NCI-H510A (cell line): ENCODE data around the gene ANKRD62.
"Not testable (repeated sequence)": the region's sequence is repeated elsewhere in the genome, so short reads cannot be mapped to it uniquely, and the experiment has no call there.

ENCODE experiments used
- DNase-seq: peaks from one replicate; lab custom pipeline; 2025; lab: John Stamatoyannopoulos, UW

The ANKRD62 gene

DNA sequence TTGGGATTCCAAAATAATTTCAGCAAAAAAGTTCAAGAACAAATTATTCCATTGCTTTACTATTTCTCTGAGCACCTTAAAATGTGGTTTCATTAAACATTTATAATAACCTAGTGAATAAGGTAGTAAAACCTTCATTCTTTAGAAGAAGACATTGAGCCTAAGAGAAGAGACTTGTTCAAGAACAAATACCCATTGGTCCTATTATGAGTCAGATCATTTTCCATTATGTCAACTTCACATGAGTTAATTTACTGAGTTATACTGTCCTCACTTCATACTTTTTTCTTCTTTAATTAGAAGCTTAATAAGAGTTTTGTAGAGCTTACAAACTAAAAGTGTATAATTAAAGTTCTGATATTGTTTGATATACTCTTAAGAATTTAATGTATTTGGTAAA, 5.5 kb downstream of the ANKRD62 start:
- no peak for DNase-seq

- no peak for DNase-seq
Measured at GRCh38 chr18:12101266-12101665, 7.6 kb downstream of the ANKRD62 start.

DNA sequence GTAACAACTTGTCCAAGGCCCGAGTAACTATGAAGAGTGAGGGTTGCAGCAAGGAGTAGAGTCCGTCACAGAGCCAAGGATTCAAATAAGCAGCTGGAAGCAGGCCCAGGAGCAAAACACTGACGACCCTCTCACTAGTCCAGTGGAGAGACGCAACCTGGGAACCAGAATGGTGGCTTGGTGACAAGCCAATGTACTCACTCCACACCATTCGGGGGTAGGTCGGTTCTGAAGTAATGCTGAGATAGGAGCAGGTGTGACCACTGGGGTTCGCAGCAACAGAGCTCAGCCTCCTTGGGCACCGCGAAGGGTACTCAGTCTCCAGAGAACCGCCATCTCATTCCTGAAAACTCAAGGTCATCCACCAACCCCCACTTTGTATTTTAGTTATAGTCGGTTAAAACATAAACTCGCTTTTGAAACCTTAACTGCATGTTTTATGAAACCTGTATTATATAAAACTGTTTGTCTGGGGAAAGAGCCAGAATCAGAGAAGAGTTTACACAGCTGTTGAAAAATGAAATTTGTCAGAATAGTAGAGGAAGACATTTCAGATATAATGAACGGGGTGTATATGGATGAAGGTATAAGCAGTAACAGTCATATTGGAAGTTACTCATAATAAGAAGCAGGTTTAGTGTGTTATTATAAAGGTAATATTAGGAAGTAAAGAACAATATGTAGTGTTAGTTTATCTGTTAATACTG, 8.6 kb downstream of the ANKRD62 start:
- DNase-seq, result no peak

- DNase-seq, result no peak
Measured at GRCh38 chr18:12106471-12106870, 12.8 kb downstream of the ANKRD62 start.

DNA sequence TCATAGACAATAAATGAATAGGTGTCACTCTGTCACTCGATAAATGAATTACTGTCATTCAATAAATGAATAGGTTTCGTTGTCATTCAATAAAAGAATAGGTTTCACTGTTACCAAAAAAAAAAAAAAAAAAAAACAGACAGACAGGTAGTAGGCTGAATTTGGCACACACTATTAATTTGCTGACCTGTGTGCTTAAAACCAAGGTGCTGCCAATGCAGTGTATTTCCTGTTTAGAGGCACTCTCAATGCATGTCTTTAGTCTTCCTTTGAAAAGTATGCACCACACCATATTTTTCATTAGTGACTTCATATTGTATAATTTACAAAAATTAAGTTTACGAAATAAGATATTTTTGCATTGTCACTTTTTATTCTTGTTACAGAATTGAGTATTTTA, 16.2 kb downstream of the ANKRD62 start:
- no peak for DNase-seq

DNA sequence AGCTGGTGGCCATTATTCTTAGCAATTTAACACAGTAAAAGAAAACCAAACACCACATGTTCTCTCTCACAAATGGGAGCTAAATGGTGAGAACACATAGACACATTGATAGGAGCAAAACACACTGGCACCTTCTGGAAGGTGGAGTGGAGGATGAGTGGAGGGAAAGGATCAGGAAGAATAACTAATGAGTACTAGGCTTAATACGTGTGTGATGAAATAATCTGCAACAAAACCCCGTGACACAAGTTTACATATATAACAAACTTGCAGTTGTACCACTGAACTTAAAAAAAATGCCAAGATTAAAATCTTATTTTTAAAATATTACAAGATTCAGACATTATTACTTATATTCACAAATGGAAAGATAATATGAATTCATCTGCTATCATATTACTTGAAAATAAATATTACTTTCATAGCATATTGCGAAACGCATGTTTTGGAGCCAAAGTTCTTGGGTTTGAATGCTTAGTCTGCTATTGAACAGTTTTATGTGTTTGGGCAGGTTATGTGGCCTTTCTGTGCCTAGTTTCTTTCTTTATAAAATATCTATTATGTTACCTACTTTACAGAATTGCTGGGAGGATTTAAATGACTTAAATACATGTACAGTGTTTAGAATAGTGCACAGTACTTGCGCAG, 20.5 kb downstream of the ANKRD62 start:
- DNase-seq, result no peak

- DNase-seq, result no peak
Measured at GRCh38 chr18:12119358-12119757, 25.7 kb downstream of the ANKRD62 start.

GRCh38 chr18:12121175-12122042, 27.8 kb downstream of the ANKRD62 start:
- no peak for DNase-seq

GRCh38 chr18:12122043-12122389, 28.4 kb downstream of the ANKRD62 start:
- DNase-seq, result not testable (repeated sequence)

GRCh38 chr18:12127647-12128046, 34.0 kb downstream of the ANKRD62 start:
- DNase-seq, result not testable (repeated sequence)

DNA sequence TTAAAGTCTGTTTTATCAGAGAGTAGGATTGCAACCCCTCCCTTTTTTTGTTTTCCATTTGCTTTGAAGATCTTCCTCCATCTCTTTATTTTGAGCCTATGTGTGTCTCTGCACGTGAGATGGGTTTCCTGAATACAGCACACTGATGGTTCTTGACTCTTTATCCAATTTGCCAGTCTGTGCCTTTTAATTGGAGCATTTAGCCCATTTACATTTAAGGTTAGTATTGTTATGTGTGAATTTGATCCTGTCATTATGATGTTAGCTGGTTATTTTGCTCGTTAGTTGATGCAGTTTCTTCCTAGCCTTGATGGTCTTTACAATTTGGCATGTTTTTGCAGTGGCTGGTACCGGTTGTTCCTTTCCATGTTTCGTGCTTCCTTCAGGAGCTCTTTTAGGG, 45.2 kb downstream of the ANKRD62 start:
- not testable (repeated sequence) for DNase-seq

DNA sequence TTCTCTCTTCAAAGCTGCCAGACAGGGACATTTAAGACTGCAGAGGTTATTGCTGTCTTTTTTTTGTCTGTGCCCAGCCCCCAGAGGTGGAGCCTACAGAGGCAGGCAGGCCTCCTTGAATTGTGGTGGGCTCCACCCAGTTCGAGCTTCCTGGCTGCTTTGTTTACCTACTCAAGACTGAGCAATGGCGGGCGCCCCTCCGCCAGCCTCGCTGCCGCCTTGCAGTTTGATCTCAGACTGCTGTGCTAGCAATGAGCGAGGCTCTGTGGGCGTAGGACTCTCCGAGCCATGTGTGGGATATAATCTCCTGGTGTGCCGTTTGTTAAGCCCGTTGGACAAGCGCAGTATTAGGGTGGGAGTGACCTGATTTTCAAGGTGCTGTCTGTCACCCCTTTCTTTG, 47.2 kb downstream of the ANKRD62 start:
- DNase-seq, result not testable (repeated sequence)

DNA sequence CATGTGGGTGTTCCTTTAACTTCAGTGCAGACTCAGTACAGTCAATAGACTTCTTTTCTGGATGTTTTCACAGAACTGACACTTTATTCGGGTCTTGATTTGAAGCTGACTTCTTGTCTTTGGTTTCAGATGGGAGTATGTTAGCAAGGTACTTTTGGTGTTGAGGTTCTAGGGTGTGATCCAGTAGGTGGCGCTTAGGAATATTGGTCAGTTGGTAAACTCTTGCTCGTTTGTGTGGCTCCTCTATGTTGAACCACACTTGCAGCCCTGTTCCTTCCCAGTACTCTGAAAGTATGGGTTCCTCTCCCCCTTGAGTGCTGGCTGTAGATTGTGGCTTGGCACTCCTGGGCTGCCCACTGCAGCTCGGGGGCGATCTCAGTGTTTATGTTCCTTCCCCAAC, 48.1 kb downstream of the ANKRD62 start:
- not testable (repeated sequence) for DNase-seq

GRCh38 chr18:12149431-12149830, 55.8 kb downstream of the ANKRD62 start:
- not testable (repeated sequence) for DNase-seq

DNA sequence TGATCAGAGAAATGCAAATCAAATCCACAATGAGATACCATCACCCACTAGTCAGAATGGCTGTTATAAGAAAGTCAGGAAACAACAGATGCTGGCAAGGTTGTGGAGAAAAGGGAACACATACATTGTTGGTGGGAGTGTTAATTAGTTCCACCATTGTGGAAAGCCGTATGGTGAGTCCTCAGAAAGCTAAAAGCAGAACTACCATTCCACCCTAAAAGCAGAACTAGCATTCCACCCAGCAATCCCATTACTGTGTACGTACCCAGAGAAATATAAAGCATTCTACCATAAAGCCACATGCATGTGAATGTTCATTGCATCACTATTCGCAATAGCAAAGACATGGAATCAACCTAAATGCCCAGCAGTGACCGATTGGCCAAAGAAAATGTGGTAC, 60.7 kb downstream of the ANKRD62 start:
- DNase-seq, result no peak

DNA sequence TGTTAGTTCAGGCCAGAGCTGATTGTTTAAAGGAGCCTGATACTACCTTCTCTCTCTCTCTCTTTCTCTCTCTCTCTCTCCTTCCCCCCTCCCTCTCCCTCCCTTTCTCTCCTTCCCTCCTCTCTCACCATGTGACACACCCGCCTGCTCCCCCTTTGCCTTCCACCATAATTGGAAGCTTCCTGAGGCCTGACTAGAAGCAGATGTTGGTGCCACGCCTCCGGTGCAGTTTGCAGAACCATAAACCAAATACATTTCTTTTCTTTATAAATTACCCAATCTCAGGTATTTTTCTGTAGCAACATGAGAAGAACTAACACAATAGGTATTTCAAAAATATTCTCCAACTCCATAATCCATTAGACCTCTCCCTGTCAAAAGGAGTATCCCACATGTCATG, 62.4 kb downstream of the ANKRD62 start:
- no peak for DNase-seq

DNA sequence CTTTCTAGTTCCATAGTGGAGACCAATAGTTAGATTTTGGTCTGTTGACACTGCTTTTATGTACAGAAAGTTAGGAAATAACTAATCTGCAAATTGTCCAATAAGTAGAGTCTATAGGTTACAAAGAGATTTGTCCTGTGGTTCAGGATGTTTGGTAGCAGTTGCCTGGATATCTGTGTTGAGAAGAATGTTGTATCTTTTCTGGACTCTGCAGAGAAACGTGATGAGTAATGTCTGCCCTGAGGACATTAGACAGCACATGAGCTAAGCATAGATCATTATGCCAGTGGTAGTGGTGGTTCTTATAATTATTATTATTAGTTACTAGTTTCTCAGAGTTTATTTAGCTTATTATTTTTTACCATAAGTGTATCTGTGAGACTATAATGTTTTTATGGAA, 65.8 kb downstream of the ANKRD62 start:
- DNase-seq, result no peak

DNA sequence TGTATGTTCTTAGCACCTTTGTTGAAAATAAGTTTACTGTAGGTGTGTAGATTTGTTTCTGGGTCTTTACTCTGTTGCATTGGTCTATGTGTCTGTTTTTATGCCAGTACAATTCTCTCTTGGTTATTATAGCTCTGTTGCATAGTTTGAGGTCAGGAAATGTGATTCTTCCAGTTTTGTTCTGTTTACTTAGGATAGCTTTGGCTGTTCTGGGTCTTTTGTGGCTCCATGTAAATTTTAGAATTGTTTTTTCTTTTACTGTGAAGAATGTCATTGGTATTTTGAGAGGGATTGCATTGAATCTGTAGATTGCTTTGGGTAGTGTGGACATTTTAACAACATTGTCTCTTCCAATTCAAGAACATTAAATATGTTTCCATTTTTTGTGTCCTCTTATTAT, 69.1 kb downstream of the ANKRD62 start:
- no peak for DNase-seq

- DNase-seq, result no peak
Measured at GRCh38 chr18:12165038-12165768, 71.6 kb downstream of the ANKRD62 start.
